ENCODE results near the gene RNF144B. TPM values are rescaled to one million over a fixed set of nuclear protein-coding genes. Genes with fewer than 3 reads are reported as not detected.
A peak's percentile ranks its signal among the peaks of the same experiment; 100 is the strongest.

RNF144B gene
- total and polyA plus RNA-seq, 10 of the 15 experiments (the other 5 are each of a cell fraction or from before 2014, with no cell fraction given), result 0.03 to 0.18 (median 0.14) TPM

DNA sequence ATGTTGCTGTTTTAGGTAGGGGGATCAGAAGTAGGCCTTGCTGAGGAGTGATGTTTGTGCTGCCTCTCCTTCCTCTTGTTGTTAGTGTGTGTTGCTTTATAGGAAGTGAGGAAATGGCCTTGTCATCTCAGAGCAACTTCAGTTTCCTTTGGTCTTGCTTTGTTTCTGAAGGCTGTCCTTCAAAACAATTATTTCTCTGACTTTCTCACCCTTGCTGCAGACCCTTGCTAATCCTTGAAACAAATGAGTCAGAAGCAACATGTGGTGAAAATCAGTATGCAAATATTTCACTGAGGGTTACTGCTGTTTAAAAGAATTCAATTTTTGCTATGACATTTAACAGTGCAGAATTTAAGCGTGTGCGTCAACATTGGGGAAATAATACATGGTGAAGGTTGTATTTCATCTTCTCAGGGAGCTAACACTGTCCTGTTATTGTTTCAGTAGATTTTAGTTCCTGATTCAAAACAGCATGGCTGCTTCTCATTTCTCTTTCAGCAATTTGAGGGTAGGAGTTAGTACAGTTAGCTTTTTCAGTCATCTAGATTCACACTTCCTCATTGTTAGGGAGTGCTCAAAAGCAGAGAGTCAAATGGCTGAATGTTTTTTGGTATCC is 13.8 kb downstream of the RNF144B start (continued):
- TF ChIP-seq, protein P1, sequence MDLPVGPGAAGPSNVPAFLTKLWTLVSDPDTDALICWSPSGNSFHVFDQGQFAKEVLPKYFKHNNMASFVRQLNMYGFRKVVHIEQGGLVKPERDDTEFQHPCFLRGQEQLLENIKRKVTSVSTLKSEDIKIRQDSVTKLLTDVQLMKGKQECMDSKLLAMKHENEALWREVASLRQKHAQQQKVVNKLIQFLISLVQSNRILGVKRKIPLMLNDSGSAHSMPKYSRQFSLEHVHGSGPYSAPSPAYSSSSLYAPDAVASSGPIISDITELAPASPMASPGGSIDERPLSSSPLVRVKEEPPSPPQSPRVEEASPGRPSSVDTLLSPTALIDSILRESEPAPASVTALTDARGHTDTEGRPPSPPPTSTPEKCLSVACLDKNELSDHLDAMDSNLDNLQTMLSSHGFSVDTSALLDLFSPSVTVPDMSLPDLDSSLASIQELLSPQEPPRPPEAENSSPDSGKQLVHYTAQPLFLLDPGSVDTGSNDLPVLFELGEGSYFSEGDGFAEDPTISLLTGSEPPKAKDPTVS (IDR thresholded peaks at IDR 0.05; ENCODE audit: low read depth, low read length), result no peak
- TF ChIP-seq BHLHE40 (IDR thresholded peaks at IDR 0.05; ENCODE audit: borderline replicate concordance in 1 of 2, low read depth in 2 of 2, low read length in 1 of 2) (0 out of 4 replicates have a peak, but pooled peaks of 1 of the 2 experiments have one; percentile 19), MYC (IDR thresholded peaks at IDR 0.05; ENCODE audit: insufficient read depth, insufficient read length, insufficient replicate concordance, low read length, severe bottlenecking) (no peak), EGR1 (IDR thresholded peaks at IDR 0.05; ENCODE audit: borderline replicate concordance in 1 of 2, low read depth in 2 of 2, low read length in 2 of 2) (no peak), SUPT20H (IDR thresholded peaks at IDR 0.05; ENCODE audit: borderline replicate concordance, control insufficient read depth, low read depth, low read length) (no peak), CHD1 (IDR thresholded peaks at IDR 0.05; ENCODE audit: low read depth, low read length) (no peak), GATAD2B (conservative IDR thresholded peaks at IDR 0.05; ENCODE audit: low read depth) (no peak), KAT2A (conservative IDR thresholded peaks at IDR 0.05; ENCODE audit: control insufficient read depth, low read depth, low read length) (no peak), BRCA1 (IDR thresholded peaks at IDR 0.05; ENCODE audit: low read depth, low read length) (no peak), SP1 (IDR thresholded peaks at IDR 0.05; ENCODE audit: low read depth, low read length) (no peak), FOS (IDR thresholded peaks at IDR 0.05; ENCODE audit: borderline replicate concordance, extremely low read depth, insufficient read length) (no peak), NR2F1 (conservative IDR thresholded peaks at IDR 0.05) (peak; percentile 40; the same call in 1 of the 2 replicates), STAT1 (conservative IDR thresholded peaks at IDR 0.05) (no peak), IKZF1 (conservative IDR thresholded peaks at IDR 0.05) (peak; percentile 46), CREM (IDR thresholded peaks at IDR 0.05; ENCODE audit: low read depth) (no peak; the same call in 1 of the 2 replicates), SPI1 (IDR thresholded peaks at IDR 0.05; ENCODE audit: borderline replicate concordance, insufficient read depth, low read depth, low read length) (peak; percentile 95), POLR2AphosphoS5 (IDR thresholded peaks at IDR 0.05; ENCODE audit: low read length) (no peak), TCF7 (IDR thresholded peaks at IDR 0.05; ENCODE audit: borderline replicate concordance) (no peak)
- TF ChIP-seq, protein P2, sequence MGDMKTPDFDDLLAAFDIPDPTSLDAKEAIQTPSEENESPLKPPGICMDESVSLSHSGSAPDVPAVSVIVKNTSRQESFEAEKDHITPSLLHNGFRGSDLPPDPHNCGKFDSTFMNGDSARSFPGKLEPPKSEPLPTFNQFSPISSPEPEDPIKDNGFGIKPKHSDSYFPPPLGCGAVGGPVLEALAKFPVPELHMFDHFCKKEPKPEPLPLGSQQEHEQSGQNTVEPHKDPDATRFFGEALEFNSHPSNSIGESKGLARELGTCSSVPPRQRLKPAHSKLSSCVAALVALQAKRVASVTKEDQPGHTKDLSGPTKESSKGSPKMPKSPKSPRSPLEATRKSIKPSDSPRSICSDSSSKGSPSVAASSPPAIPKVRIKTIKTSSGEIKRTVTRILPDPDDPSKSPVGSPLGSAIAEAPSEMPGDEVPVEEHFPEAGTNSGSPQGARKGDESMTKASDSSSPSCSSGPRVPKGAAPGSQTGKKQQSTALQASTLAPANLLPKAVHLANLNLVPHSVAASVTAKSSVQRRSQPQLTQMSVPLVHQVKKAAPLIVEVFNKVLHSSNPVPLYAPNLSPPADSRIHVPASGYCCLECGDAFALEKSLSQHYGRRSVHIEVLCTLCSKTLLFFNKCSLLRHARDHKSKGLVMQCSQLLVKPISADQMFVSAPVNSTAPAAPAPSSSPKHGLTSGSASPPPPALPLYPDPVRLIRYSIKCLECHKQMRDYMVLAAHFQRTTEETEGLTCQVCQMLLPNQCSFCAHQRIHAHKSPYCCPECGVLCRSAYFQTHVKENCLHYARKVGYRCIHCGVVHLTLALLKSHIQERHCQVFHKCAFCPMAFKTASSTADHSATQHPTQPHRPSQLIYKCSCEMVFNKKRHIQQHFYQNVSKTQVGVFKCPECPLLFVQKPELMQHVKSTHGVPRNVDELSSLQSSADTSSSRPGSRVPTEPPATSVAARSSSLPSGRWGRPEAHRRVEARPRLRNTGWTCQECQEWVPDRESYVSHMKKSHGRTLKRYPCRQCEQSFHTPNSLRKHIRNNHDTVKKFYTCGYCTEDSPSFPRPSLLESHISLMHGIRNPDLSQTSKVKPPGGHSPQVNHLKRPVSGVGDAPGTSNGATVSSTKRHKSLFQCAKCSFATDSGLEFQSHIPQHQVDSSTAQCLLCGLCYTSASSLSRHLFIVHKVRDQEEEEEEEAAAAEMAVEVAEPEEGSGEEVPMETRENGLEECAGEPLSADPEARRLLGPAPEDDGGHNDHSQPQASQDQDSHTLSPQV (IDR thresholded peaks at IDR 0.05), result no peak
- TF ChIP-seq, protein P3, sequence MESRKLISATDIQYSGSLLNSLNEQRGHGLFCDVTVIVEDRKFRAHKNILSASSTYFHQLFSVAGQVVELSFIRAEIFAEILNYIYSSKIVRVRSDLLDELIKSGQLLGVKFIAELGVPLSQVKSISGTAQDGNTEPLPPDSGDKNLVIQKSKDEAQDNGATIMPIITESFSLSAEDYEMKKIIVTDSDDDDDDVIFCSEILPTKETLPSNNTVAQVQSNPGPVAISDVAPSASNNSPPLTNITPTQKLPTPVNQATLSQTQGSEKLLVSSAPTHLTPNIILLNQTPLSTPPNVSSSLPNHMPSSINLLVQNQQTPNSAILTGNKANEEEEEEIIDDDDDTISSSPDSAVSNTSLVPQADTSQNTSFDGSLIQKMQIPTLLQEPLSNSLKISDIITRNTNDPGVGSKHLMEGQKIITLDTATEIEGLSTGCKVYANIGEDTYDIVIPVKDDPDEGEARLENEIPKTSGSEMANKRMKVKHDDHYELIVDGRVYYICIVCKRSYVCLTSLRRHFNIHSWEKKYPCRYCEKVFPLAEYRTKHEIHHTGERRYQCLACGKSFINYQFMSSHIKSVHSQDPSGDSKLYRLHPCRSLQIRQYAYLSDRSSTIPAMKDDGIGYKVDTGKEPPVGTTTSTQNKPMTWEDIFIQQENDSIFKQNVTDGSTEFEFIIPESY (IDR thresholded peaks at IDR 0.05), result no peak
- TF ChIP-seq, protein P4, sequence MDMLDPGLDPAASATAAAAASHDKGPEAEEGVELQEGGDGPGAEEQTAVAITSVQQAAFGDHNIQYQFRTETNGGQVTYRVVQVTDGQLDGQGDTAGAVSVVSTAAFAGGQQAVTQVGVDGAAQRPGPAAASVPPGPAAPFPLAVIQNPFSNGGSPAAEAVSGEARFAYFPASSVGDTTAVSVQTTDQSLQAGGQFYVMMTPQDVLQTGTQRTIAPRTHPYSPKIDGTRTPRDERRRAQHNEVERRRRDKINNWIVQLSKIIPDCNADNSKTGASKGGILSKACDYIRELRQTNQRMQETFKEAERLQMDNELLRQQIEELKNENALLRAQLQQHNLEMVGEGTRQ (IDR thresholded peaks at IDR 0.05; ENCODE audit: borderline replicate concordance, low read depth, low read length), result no peak; the same call in 1 of the 2 replicates
